Measurements from ENCODE around the gene SERPINB2.

GRCh38 chr18:63878925-63879324 is 8.6 kb upstream of the SERPINB2 start:
- TF ChIP-seq, protein P1, sequence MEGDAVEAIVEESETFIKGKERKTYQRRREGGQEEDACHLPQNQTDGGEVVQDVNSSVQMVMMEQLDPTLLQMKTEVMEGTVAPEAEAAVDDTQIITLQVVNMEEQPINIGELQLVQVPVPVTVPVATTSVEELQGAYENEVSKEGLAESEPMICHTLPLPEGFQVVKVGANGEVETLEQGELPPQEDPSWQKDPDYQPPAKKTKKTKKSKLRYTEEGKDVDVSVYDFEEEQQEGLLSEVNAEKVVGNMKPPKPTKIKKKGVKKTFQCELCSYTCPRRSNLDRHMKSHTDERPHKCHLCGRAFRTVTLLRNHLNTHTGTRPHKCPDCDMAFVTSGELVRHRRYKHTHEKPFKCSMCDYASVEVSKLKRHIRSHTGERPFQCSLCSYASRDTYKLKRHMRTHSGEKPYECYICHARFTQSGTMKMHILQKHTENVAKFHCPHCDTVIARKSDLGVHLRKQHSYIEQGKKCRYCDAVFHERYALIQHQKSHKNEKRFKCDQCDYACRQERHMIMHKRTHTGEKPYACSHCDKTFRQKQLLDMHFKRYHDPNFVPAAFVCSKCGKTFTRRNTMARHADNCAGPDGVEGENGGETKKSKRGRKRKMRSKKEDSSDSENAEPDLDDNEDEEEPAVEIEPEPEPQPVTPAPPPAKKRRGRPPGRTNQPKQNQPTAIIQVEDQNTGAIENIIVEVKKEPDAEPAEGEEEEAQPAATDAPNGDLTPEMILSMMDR (IDR thresholded peaks at IDR 0.05) = no peak
- TF ChIP-seq POLR2A (IDR thresholded peaks at IDR 0.05) = no peak

Measured in lower leg skin (tissue), 3 donors.